ENCODE results near the gene DLGAP1. TPM values are rescaled to one million over a fixed set of nuclear protein-coding genes. Genes with fewer than 3 reads are reported as not detected.

DLGAP1 gene
- total and polyA plus RNA-seq, 2 of the 13 experiments (the other 11 are each of a cell fraction or from before 2014, with no cell fraction given), result 0.01 TPM; not detected in 1

DNA sequence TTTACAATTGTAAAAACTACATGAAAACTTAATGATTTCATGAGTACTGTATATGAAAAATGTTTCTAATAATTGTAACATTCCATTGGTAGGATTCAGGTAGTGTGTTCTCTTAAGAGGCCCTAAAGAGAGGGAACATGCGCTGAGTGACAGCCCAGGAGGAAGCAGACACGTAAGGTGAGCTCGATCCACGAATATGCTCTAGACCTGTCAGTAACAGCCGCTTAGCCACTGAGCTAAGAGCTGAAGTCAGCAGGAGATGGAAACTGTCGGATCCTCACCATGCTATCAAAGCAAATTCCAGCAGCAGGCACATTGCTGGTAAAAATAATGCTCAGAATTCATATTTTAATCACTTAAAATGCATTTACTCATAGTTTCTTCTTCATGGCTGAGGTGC, 658.7 kb downstream of the DLGAP1 start (continued):
- no peak for TF ChIP-seq ZNF354B (CRISPR knock-in tag; IDR thresholded peaks at IDR 0.05)
- TF ChIP-seq, protein P1, sequence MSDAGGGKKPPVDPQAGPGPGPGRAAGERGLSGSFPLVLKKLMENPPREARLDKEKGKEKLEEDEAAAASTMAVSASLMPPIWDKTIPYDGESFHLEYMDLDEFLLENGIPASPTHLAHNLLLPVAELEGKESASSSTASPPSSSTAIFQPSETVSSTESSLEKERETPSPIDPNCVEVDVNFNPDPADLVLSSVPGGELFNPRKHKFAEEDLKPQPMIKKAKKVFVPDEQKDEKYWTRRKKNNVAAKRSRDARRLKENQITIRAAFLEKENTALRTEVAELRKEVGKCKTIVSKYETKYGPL (CRISPR knock-in tag; IDR thresholded peaks at IDR 0.05), result no peak
- TF ChIP-seq, protein P2, sequence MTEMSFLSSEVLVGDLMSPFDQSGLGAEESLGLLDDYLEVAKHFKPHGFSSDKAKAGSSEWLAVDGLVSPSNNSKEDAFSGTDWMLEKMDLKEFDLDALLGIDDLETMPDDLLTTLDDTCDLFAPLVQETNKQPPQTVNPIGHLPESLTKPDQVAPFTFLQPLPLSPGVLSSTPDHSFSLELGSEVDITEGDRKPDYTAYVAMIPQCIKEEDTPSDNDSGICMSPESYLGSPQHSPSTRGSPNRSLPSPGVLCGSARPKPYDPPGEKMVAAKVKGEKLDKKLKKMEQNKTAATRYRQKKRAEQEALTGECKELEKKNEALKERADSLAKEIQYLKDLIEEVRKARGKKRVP (CRISPR knock-in tag; IDR thresholded peaks at IDR 0.05), result no peak
- TF ChIP-seq SRSF4 (IDR thresholded peaks at IDR 0.05; ENCODE audit: low read depth, low read length, poor library complexity, severe bottlenecking), result no peak

DNA sequence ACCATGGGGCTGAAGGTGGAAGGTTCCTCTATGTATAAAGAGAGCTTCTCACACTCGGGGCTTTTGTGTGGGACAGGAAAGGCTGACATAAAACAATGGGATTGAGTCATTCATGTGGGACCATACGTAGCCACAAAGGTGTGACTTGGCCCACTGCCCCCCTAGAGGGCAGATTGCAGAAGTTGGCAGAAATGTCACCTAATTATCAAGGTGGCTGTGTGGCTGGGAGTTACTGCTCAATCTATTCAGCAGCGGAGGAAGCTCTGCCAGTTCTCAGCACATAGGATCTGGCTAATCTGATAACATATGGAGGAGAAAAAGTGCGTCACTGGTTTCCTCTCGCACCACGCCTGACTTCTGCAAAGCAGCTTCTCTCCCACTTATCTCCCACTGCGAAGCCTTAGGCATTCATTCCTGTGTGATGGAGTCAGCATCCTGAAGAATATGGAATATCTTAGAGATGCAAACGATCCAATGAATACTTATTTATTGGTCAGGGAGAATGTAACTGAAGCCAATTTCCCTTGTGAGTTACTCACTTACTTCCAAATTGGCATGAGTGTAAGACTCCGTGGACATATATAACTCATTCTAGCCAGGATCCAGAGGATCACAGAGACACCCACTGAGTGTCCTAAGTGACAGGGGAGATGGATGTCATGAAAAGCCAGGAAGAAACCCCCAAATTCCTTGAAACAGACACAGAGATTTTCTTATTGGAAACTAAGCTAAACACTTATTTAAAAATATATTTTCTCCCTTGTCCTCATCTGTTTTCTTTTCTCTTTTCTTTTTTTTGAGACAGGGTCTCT, 660.4 kb downstream of the DLGAP1 start:
- ChIA-PET POLR2A (no interaction called here), CTCF (ENCODE audit: low intra/inter-chr PET ratio, low total read pairs) (no interaction called here)
- Histone ChIP-seq H2AFZ (ENCODE audit: low read length) (no peak overlapping the region), H4K20me1 (ENCODE audit: insufficient read depth, low read length) (no peaks in the 10 kb centered on the region), H3K4me2 (ENCODE audit: low read depth, low read length) (no peak overlapping the region), H3K79me2 (ENCODE audit: insufficient read depth, low read length) (no peaks in the 10 kb centered on the region), H3K9ac (ENCODE audit: insufficient read depth, low read depth, low read length) (no peak overlapping the region), H3K27ac (ENCODE audit: extremely low read length, insufficient read depth, low read length) (no peak overlapping the region), H3K36me3 (replicated peaks in 1 of 2; ENCODE audit: control insufficient read depth in 1 of 2, insufficient read depth in 2 of 2, low read length in 2 of 2) (no peaks in the 10 kb centered on the region), H3K4me3 (replicated peaks in 1 of 3; ENCODE audit: insufficient read depth in 1 of 3, low read depth in 2 of 3, low read length in 3 of 3) (no peak overlapping the region), H3K9me3 (ENCODE audit: low read length) (no peaks in the 10 kb centered on the region), H3K4me1 (ENCODE audit: insufficient read depth, low read length) (no peaks in the 10 kb centered on the region), H3K27me3 (ENCODE audit: control insufficient read depth in 1 of 2, insufficient read depth in 2 of 2, low read length in 2 of 2) (no peaks in the 10 kb centered on the region; a peak in 1 of 5 replicates)
- 16% methylated on average over 9 of the region's 9 CpGs for WGBS (ENCODE audit: low lambda C conversion rate)
- TF ChIP-seq, protein P3, sequence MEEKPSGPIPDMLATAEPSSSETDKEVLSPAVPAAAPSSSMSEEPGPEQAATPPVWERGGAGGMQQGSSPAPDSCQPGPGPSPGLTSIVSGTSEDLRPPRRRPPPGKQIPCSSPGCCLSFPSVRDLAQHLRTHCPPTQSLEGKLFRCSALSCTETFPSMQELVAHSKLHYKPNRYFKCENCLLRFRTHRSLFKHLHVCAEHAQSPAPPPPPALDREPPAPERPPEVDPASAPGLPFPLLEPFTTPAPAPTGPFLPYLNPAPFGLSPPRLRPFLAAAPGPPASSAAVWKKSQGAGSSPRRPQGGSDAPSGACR (CRISPR knock-in tag; IDR thresholded peaks at IDR 0.05), result no peak
- TF ChIP-seq, protein P4, sequence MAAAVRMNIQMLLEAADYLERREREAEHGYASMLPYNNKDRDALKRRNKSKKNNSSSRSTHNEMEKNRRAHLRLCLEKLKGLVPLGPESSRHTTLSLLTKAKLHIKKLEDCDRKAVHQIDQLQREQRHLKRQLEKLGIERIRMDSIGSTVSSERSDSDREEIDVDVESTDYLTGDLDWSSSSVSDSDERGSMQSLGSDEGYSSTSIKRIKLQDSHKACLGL (CRISPR knock-in tag; IDR thresholded peaks at IDR 0.05), result no peak
- TF ChIP-seq KMT2A (CRISPR knock-in tag; IDR thresholded peaks at IDR 0.05) (no peak), ZNF446 (CRISPR knock-in tag; IDR thresholded peaks at IDR 0.05) (no peak)
- TF ChIP-seq, protein P5, sequence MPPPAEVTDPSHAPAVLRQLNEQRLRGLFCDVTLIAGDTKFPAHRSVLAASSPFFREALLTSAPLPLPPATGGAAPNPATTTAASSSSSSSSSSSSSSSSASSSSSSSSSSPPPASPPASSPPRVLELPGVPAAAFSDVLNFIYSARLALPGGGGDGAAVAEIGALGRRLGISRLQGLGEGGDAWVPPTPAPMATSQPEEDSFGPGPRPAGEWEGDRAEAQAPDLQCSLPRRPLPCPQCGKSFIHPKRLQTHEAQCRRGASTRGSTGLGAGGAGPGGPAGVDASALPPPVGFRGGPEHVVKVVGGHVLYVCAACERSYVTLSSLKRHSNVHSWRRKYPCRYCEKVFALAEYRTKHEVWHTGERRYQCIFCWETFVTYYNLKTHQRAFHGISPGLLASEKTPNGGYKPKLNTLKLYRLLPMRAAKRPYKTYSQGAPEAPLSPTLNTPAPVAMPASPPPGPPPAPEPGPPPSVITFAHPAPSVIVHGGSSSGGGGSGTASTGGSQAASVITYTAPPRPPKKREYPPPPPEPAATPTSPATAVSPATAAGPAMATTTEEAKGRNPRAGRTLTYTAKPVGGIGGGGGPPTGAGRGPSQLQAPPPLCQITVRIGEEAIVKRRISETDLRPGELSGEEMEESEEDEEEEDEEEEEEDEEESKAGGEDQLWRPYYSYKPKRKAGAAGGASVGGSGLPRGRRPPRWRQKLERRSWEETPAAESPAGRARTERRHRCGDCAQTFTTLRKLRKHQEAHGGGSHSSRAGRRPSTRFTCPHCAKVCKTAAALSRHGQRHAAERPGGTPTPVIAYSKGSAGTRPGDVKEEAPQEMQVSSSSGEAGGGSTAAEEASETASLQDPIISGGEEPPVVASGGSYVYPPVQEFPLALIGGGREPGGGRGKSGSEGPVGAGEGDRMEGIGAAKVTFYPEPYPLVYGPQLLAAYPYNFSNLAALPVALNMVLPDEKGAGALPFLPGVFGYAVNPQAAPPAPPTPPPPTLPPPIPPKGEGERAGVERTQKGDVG (CRISPR knock-in tag; IDR thresholded peaks at IDR 0.05; ENCODE audit: borderline replicate concordance), result no peak
- no peak for FAIRE-seq
- ATAC-seq, result no peak
- DNase-seq (ENCODE audit: low spot score), result no peak
- in situ Hi-C loops (cut with HindIII; ENCODE audit: extremely low pct_ligation_motif_present, low pct_unique_long_range_greater_than_20kb) (no loop called here), intact Hi-C loops (cut with micrococcal nuclease; ENCODE audit: unreplicated experiment) (no loop called here)
- no TSS peak for BruUV-seq (replicated peaks)

All from HepG2 (cell line).